ENCODE measurements around the gene PHACTR3. TPM values are rescaled to one million over a fixed set of nuclear protein-coding genes. Genes with fewer than 3 reads are reported as not detected.

Gene PHACTR3
- total RNA-seq, 6 experiments from 2014 or later: 0.12 to 0.35 (median 0.23) TPM; not detected in 2

DNA sequence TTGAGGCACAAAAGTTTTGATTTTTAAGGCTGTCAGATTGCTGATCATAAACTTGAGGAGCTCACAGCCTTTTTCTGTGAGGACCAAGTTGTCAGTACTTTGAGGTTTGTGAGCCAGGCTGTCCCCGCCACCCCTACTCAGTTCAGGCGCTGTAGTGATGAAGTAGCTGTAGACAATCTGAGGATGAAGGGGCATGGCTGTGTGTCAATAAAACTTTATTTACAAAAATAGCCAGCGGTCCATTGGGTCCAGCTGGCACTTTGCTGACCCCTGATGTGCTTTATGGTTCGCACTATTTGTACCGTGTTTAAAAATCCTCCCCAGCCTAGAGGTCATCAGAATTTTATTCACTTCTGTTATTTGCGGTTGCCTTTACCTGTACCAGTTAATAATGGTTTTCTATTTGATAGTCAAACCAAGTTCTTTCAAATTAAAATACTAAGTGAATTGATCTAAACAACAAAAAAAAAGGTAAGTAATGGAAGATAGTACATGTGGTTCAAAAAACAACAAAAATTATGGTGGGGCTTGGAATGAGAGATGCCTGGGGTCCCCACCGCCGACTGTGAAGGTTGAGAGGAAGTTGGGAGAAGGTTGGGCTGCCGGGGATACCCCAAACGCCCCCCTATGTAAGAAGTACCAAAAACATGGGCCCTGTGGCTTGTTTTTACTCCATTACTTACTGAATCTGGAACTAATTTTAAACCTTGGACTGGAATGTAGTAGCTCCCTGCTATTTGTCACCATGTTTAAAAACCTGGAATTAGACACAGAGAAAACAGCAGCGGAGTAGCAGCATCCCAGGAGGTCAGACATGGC is 205.5 kb downstream of the PHACTR3 start:
- DNase-seq (no peak), ATAC-seq (no peak)
- 55% methylated on average over 8 of the region's 11 CpGs for WGBS (ENCODE audit: insufficient coverage, low coverage, low lambda C conversion rate, missing lambda C conversion rate)
- no peaks in the 10 kb centered on the region for H3K27me3 ChIP-seq
- intact Hi-C loops (cut with DNase I): no loop called here
- H3K27ac ChIP-seq: no peak overlapping the region
- no peaks in the 10 kb centered on the region for H3K9me3 ChIP-seq
- H3K4me3 ChIP-seq: no peak overlapping the region
- no peaks in the 10 kb centered on the region for H3K36me3 ChIP-seq
- H3K4me1 ChIP-seq: no peaks in the 10 kb centered on the region
- TF ChIP-seq POLR2A (IDR thresholded peaks at IDR 0.05): no peak
- no peak for TF ChIP-seq CTCF (IDR thresholded peaks at IDR 0.05)

DNA sequence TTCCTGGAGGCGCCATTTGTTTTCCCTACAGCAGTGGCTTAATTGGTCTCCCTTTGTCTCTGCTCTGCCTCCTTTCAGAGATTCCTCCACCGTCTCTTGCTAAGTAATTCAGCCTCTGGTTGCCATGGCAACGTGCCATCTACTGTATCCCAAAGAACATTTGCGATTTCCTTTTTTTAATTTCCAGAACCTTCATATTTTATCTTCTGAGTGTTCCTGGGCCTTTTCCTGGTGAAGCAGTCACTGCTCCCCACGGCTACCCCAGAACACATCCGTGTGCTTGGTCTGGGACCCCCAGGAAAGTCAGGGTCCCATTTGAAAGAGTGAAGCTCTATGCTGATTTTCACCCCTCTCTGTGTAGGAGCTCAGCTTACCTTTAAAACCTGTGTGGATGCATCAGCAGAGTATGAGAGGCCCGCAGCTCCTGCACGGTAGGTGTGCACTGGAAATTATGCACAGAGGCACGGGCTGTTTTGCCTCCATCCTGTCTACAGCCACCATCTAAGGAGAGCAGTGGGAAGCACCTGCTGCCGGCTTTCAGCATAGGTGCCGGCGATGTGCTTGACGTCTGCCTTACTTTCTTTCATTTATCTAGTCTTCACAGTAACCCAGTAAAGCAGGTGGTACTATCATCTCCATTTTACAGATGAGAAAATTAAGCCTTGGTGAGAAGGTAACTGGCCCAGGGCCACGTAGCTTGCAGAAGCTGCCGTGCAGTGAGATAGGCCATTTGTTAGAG is 206.3 kb downstream of the PHACTR3 start:
- Histone ChIP-seq H3K9me3 (no peaks in the 10 kb centered on the region), H3K36me3 (no peaks in the 10 kb centered on the region), H3K4me3 (no peak overlapping the region), H3K27ac (no peak overlapping the region), H3K27me3 (no peaks in the 10 kb centered on the region), H3K4me1 (no peaks in the 10 kb centered on the region)
- WGBS (ENCODE audit: insufficient coverage, low coverage, low lambda C conversion rate, missing lambda C conversion rate): 62% methylated on average over 14 of the region's 15 CpGs
- ATAC-seq (no peak), DNase-seq (no peak)
- no peak for TF ChIP-seq CTCF (IDR thresholded peaks at IDR 0.05)
- no peak for TF ChIP-seq POLR2A (IDR thresholded peaks at IDR 0.05)
- intact Hi-C loops (cut with DNase I): no loop called here

- no peaks in the 10 kb centered on the region for H3K4me1 ChIP-seq
- no peak for TF ChIP-seq POLR2A (IDR thresholded peaks at IDR 0.05)
- TF ChIP-seq CTCF (IDR thresholded peaks at IDR 0.05): no peak
- no peaks in the 10 kb centered on the region for H3K27me3 ChIP-seq
- H3K4me3 ChIP-seq: no peak overlapping the region
- intact Hi-C loops (cut with DNase I): no loop called here
- no peak overlapping the region for H3K27ac ChIP-seq
- H3K9me3 ChIP-seq: no peaks in the 10 kb centered on the region
- DNase-seq (no peak), ATAC-seq (no peak)
- no peaks in the 10 kb centered on the region for H3K36me3 ChIP-seq
- 65% methylated on average over 5 of the region's 7 CpGs for WGBS (ENCODE audit: insufficient coverage, low coverage, low lambda C conversion rate, missing lambda C conversion rate)
Measured at GRCh38 chr20:59811681-59812171, 207.4 kb downstream of the PHACTR3 start.

DNA sequence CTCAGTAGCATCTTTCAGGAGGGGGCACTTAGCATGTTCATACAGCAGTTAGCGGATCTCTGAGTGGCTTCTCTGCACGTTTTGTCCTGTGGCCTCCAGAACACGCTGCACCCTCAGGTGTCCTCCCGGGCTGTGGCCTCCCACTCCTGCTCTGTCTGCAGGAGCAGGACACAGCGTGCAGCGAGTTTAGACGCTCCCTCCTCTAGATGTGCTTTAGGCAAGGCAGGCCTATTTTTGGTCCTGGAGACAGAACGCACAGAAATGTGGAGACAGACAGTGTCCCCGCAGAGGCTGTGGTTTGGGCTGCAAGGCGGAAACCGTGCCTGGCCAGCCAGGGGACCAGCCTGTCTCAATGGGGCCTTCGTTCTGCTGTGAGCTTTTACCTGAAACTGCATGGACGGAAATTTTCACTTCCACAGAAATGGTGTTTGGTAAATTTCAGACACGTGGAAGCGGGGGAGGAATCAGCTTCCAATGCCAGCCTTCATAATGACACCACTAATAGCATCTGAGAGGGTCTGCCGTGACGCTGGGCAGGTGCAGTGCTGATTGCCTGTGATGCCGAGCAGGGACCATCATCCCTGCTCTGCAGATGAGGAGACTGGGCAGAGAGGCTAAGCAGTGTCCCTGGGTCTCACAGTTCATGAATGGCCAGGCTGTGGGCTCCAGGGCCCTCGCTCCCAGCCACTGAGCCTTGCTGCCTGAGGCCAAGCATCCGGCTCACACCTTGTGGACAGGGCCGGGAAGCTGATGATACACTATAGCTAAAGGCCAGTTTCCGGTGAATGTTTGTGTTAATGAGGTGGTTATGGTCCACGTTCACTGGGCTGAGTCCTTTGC is 208.2 kb downstream of the PHACTR3 start:
- no peaks in the 10 kb centered on the region for H3K4me1 ChIP-seq
- DNase-seq (no peak), ATAC-seq (no peak)
- TF ChIP-seq POLR2A (IDR thresholded peaks at IDR 0.05) (no peak), CTCF (IDR thresholded peaks at IDR 0.05) (no peak)
- no peaks in the 10 kb centered on the region for H3K27me3 ChIP-seq
- no peak overlapping the region for H3K4me3 ChIP-seq
- 65% methylated on average over 9 of the region's 23 CpGs for WGBS (ENCODE audit: insufficient coverage, low coverage, low lambda C conversion rate, missing lambda C conversion rate)
- H3K9me3 ChIP-seq: no peaks in the 10 kb centered on the region
- H3K27ac ChIP-seq: no peak overlapping the region
- intact Hi-C loops (cut with DNase I): no loop called here
- H3K36me3 ChIP-seq: no peaks in the 10 kb centered on the region

Data from right lobe of liver (tissue), 6 donors.